DND-41 (cell line): Measurements from ENCODE around the gene VOPP1.

Source experiments
- EZH2 ChIP-seq: IDR thresholded peaks from 3 replicates; pipeline ENCODE4 v1.6.1; 2012; ENCODE audit warnings: borderline replicate concordance, low read depth, mild to moderate bottlenecking, moderate library complexity, low read length, inconsistent platforms; ENCODE audit not compliant: severe bottlenecking
- TF ChIP-seq, protein P1 (sequence below): IDR thresholded peaks from 2 replicates; pipeline ENCODE4 v1.5.1; 2012; ENCODE audit warnings: borderline replicate concordance, low read length, moderate library complexity, mild to moderate bottlenecking; ENCODE audit not compliant: poor library complexity, severe bottlenecking; ENCODE audit errors: extremely low read depth

DNA sequence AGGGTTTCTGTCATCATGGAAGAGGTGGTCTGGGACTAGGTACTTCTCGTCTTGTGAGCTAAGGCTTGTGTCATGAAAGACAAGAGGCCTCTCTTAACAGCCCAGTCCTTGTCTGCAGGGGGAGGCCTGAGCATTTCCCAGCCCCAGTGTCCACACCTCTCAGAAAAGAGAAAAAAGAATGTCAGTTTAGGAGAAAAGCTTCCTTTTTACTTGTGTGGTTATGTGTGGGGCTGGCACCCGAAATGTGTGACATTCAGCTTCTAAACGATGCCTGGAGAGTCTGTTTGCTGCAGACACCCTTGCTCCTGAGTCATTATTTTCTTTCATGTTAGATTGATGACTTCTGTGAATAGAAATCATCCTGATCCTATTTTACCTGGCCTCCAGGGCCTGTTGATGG lies 139.8 kb downstream of the VOPP1 start:
- TF ChIP-seq, protein P1, sequence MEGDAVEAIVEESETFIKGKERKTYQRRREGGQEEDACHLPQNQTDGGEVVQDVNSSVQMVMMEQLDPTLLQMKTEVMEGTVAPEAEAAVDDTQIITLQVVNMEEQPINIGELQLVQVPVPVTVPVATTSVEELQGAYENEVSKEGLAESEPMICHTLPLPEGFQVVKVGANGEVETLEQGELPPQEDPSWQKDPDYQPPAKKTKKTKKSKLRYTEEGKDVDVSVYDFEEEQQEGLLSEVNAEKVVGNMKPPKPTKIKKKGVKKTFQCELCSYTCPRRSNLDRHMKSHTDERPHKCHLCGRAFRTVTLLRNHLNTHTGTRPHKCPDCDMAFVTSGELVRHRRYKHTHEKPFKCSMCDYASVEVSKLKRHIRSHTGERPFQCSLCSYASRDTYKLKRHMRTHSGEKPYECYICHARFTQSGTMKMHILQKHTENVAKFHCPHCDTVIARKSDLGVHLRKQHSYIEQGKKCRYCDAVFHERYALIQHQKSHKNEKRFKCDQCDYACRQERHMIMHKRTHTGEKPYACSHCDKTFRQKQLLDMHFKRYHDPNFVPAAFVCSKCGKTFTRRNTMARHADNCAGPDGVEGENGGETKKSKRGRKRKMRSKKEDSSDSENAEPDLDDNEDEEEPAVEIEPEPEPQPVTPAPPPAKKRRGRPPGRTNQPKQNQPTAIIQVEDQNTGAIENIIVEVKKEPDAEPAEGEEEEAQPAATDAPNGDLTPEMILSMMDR: no peak
- no peak for TF ChIP-seq EZH2
